Neural progenitor cell (in vitro differentiated cells): ENCODE data around the gene RNU7-1. TPM values are rescaled to one million over a fixed set of nuclear protein-coding genes. Genes with fewer than 3 reads are reported as not detected.
A peak's percentile ranks its signal among the peaks of the same experiment; 100 is the strongest.

Experiments used
- DNase-seq: peaks from one replicate; pipeline ENCODE4 v3.0.0-alpha.2; 2016; ENCODE audit warnings: low spot score
- H2AFZ ChIP-seq: fragments of 200-600 bp; sonication (generic); replicated peaks from 2 replicates; pipeline ENCODE4 v1.6.1; 2016; ENCODE audit warnings: antibody characterized with exemption
- H3F3A ChIP-seq: fragments of 200-600 bp; sonication (generic); 2 replicates; pipeline ENCODE4 v1.6.1; 2016; ENCODE audit warnings: antibody characterized with exemption, low read depth
- H3K27ac ChIP-seq: fragments of 200-600 bp; sonication (generic); 2 replicates; pipeline ENCODE4 v1.5.1; 2016; ENCODE audit warnings: mild to moderate bottlenecking
- H3K27me3 ChIP-seq: fragments of 200-600 bp; sonication (generic); 2 replicates; pipeline ENCODE4 v1.6.1; 2016; ENCODE audit warnings: mild to moderate bottlenecking, moderate library complexity
- H3K36me3 ChIP-seq: fragments of 200-600 bp; sonication (generic); 2 replicates; pipeline ENCODE4 v1.5.1; 2016
- H3K4me1 ChIP-seq: fragments of 200-600 bp; sonication (generic); 2 replicates; pipeline ENCODE4 v1.6.1; 2016; ENCODE audit warnings: mixed run types
- H3K4me2 ChIP-seq: fragments of 200-600 bp; sonication (generic); 2 replicates; pipeline ENCODE4 v1.6.1; 2016
- H3K4me3 ChIP-seq: fragments of 200-600 bp; sonication (generic); 2 replicates; pipeline ENCODE4 v1.5.1; 2016
- H3K79me2 ChIP-seq: fragments of 200-600 bp; sonication (generic); 2 replicates; pipeline ENCODE4 v1.6.1; 2016; ENCODE audit warnings: low read depth
- H3K9ac ChIP-seq: fragments of 200-600 bp; sonication (generic); 2 replicates; pipeline ENCODE4 v1.6.1; 2016
- H3K9me3 ChIP-seq: fragments of 200-600 bp; sonication (generic); 2 replicates; pipeline ENCODE4 v1.5.1; 2016; ENCODE audit warnings: low read depth
- H4K20me1 ChIP-seq: fragments of 200-600 bp; sonication (generic); 2 replicates; pipeline ENCODE4 v1.6.1; 2016; ENCODE audit warnings: low read depth
- H3K27ac Mint-ChIP-seq: 3 replicates; pipeline ENCODE4 v1.8.0; 2021; ENCODE audit warnings: mixed read lengths
- H3K27me3 Mint-ChIP-seq: 2 replicates; pipeline ENCODE4 v1.8.0; 2022; ENCODE audit warnings: low read depth, mild to moderate bottlenecking, inconsistent platforms, moderate library complexity, mixed read lengths; ENCODE audit not compliant: insufficient read depth
- H3K36me3 Mint-ChIP-seq: 3 replicates; pipeline ENCODE4 v1.8.0; 2021; ENCODE audit warnings: mixed read lengths
- H3K4me1 Mint-ChIP-seq: 3 replicates; pipeline ENCODE4 v1.8.0; 2021; ENCODE audit warnings: mixed read lengths
- H3K4me3 Mint-ChIP-seq: 3 replicates; pipeline ENCODE4 v1.8.0; 2021; ENCODE audit warnings: mild to moderate bottlenecking, moderate library complexity, mixed read lengths
- H3K9me3 Mint-ChIP-seq: 3 replicates; pipeline ENCODE4 v1.8.0; 2020; ENCODE audit warnings: mixed read lengths
- EZH2 ChIP-seq: fragments of 200-600 bp; sonication (generic); IDR thresholded peaks from 2 replicates; pipeline ENCODE4 v1.6.1; 2017; ENCODE audit warnings: antibody characterized with exemption, mild to moderate bottlenecking, moderate library complexity
- EZH2phosphoT487 ChIP-seq: fragments of 200-600 bp; sonication (generic); IDR thresholded peaks from 2 replicates; pipeline ENCODE4 v1.6.1; 2017; ENCODE audit warnings: antibody characterized with exemption
- total RNA-seq: library from RNA; depleted of rRNA; stranded (reverse); fragments of >200 nt; gene quantifications from 2 replicates; pipeline ENCODE4 v1.2.3, GENCODE V29; 2015; ENCODE audit warnings: low replicate concordance
- TF ChIP-seq, protein P1 (sequence below): fragments of 200-600 bp; sonication (generic); IDR thresholded peaks from 2 replicates; pipeline ENCODE4 v1.5.1; 2017; ENCODE audit warnings: antibody characterized with exemption, mild to moderate bottlenecking

Gene RNU7-1
- total RNA-seq, 1 donor from 2014 or later = not detected

DNA sequence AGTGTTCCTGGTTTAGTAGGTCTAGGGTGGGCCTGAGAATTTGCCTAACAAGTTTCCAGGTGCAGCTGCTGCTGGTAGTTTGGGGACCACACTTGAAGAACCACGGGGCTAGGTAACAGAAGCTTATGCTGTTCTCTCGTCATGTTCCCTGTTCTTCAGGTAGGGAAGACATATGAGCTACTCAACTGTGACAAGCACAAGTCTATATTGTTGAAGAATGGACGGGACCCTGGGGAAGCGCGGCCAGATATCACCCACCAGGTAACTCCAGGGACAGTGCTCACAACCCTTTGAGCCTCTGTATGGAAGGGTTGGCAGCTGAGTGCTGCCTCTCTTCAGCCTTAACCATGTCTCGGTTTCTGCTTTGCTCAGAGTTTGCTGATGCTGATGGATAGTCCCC, 30.6 kb downstream of the RNU7-1 start:
- H3K36me3 Mint-ChIP-seq = peaks cover 15% of the 10 kb centered on the region
- H3K36me3 ChIP-seq = no peaks in the 10 kb centered on the region

DNA sequence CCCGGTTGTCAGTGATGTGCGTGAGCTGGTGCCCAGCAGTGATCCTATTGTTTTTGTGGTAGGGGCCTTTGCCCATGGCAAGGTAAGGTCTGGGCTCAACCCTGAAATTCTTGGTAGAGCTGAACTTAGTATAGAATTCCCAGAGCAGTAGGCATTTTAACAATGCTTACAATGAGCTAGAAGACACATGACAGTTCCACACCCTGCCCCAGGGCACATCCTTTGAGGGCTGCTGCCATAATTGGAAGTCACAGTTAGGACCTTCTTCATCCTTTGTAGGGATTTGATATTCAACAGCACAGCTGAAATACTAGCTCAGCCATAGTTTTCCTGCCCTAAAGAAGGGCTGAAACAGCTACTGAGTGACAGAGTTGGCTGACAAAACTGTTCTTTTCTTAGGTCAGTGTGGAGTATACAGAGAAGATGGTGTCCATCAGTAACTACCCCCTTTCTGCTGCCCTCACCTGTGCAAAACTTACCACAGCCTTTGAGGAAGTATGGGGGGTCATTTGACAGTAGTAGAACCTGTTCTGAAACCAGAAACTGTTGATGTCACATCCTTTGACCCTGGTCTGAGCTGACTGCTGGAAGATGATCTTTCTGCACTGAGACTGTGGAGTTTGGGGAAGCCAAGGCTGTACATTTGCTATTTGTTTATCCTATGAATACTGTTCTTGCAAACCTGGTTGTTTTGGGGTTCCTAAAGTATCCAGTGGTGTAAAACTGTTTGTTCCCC, 31.8 kb downstream of the RNU7-1 start:
- H4K20me1 ChIP-seq = no peaks in the 10 kb centered on the region
- H3K27me3 Mint-ChIP-seq = peaks cover 5% of the 10 kb centered on the region
- H3K9ac ChIP-seq = no peak overlapping the region
- no peaks in the 10 kb centered on the region for H3K9me3 Mint-ChIP-seq
- TF ChIP-seq EZH2phosphoT487 (no peak), EZH2 (no peak)
- TF ChIP-seq, protein P1, sequence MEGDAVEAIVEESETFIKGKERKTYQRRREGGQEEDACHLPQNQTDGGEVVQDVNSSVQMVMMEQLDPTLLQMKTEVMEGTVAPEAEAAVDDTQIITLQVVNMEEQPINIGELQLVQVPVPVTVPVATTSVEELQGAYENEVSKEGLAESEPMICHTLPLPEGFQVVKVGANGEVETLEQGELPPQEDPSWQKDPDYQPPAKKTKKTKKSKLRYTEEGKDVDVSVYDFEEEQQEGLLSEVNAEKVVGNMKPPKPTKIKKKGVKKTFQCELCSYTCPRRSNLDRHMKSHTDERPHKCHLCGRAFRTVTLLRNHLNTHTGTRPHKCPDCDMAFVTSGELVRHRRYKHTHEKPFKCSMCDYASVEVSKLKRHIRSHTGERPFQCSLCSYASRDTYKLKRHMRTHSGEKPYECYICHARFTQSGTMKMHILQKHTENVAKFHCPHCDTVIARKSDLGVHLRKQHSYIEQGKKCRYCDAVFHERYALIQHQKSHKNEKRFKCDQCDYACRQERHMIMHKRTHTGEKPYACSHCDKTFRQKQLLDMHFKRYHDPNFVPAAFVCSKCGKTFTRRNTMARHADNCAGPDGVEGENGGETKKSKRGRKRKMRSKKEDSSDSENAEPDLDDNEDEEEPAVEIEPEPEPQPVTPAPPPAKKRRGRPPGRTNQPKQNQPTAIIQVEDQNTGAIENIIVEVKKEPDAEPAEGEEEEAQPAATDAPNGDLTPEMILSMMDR = no peak
- peak overlapping the region; percentile 21 for H3K4me3 Mint-ChIP-seq
- peaks cover 31% of the 10 kb centered on the region for H3K79me2 ChIP-seq
- H2AFZ ChIP-seq = no peak overlapping the region
- no peak overlapping the region for H3K27ac Mint-ChIP-seq
- no peak for DNase-seq
- no peak overlapping the region for H3K4me2 ChIP-seq
- H3K4me1 Mint-ChIP-seq = peaks cover 17% of the 10 kb centered on the region
- no peaks in the 10 kb centered on the region for H3K9me3 ChIP-seq
- no peaks in the 10 kb centered on the region for H3K27me3 ChIP-seq
- no peak overlapping the region for H3K4me3 ChIP-seq
- H3K27ac ChIP-seq = no peak overlapping the region
- peaks cover 10% of the 10 kb centered on the region for H3K4me1 ChIP-seq
- no peaks in the 10 kb centered on the region for H3K36me3 ChIP-seq
- H3F3A ChIP-seq = peaks cover 21% of the 10 kb centered on the region
- H3K36me3 Mint-ChIP-seq = peaks cover 13% of the 10 kb centered on the region

More for the DNA sequence above, 30.6 kb downstream of the RNU7-1 start:
- H2AFZ ChIP-seq = no peak overlapping the region
- TF ChIP-seq EZH2phosphoT487 (no peak), EZH2 (no peak)
- TF ChIP-seq, protein P1 = no peak
- H3K9me3 ChIP-seq = no peaks in the 10 kb centered on the region
- no peak overlapping the region for H3K4me3 ChIP-seq
- H3K27ac Mint-ChIP-seq = no peak overlapping the region
- H4K20me1 ChIP-seq = peaks cover 4% of the 10 kb centered on the region
- H3K27me3 ChIP-seq = no peaks in the 10 kb centered on the region
- peaks cover 23% of the 10 kb centered on the region for H3F3A ChIP-seq
- H3K4me3 Mint-ChIP-seq = no peak overlapping the region
- peaks cover 24% of the 10 kb centered on the region for H3K4me1 Mint-ChIP-seq
- H3K9me3 Mint-ChIP-seq = no peaks in the 10 kb centered on the region
- no peak overlapping the region for H3K4me2 ChIP-seq
- H3K27me3 Mint-ChIP-seq = peaks cover 7% of the 10 kb centered on the region
- peaks cover 14% of the 10 kb centered on the region for H3K4me1 ChIP-seq
- DNase-seq = no peak
- peaks cover 44% of the 10 kb centered on the region for H3K79me2 ChIP-seq
- no peak overlapping the region for H3K9ac ChIP-seq
- H3K27ac ChIP-seq = no peak overlapping the region

DNA sequence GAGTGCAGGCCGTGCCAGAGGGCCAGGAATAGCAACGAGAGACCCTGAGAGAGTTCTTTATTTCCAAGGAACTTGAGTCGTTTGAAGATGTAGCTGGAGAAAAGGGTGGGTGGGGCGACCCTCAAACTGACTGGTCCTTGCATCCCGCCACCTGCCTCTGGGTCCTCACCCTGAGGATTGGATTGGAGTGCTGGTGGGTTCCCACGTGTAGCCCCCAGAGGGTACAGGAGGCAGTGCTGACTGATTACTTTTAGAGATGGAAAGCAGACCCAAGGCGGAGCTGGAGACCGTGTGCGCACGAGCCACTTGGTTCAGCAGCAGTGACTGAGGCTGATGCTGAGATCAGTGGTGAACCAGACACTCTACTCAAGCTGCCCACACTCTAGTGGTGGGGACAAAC, 34.0 kb downstream of the RNU7-1 start:
- H3K27me3 Mint-ChIP-seq = peaks cover 8% of the 10 kb centered on the region
- Histone ChIP-seq H3K36me3 (no peaks in the 10 kb centered on the region), H3K9me3 (no peaks in the 10 kb centered on the region)

More for the DNA sequence above, 34.0 kb downstream of the RNU7-1 start:
- no peak overlapping the region for H3K4me2 ChIP-seq
- H3K9ac ChIP-seq = no peak overlapping the region
- peaks cover 12% of the 10 kb centered on the region for H3K79me2 ChIP-seq
- H2AFZ ChIP-seq = no peak overlapping the region
- no peak overlapping the region for H3K27ac ChIP-seq
- H3K27ac Mint-ChIP-seq = no peak overlapping the region
- no peaks in the 10 kb centered on the region for H3K27me3 ChIP-seq
- no peak overlapping the region for H3K4me3 Mint-ChIP-seq
- peaks cover 12% of the 10 kb centered on the region for H3F3A ChIP-seq
- H3K36me3 Mint-ChIP-seq = peaks cover 13% of the 10 kb centered on the region
- H3K4me3 ChIP-seq = no peak overlapping the region
- no peaks in the 10 kb centered on the region for H3K9me3 Mint-ChIP-seq
- no peaks in the 10 kb centered on the region for H3K4me1 Mint-ChIP-seq
- DNase-seq = no peak
- TF ChIP-seq EZH2 = no peak
- TF ChIP-seq, protein P1 = no peak
- TF ChIP-seq EZH2phosphoT487 = no peak
- H4K20me1 ChIP-seq = no peaks in the 10 kb centered on the region
- H3K4me1 ChIP-seq = no peaks in the 10 kb centered on the region
